GM12878 (cell line): ENCODE results near the gene ORM2. TPM values are rescaled to one million over a fixed set of nuclear protein-coding genes. Genes with fewer than 3 reads are reported as not detected.

Experiments used
- ATAC-seq: fragments of 200-7000 bp; cut with Tn5 transposase; 3 replicates; pipeline ENCODE4 v1.9.1; 2020; ENCODE audit warnings: mild to moderate bottlenecking, moderate library complexity
- BruUV-seq: library from RNA; stranded (reverse); fragments of 400-500 nt; replicated peaks from 2 replicates; lab custom pipeline; 2021; lab: Mats Ljungman, UMichigan
- CTCF ChIA-PET: fragments of 300-600 bp; sonication (Branson Sonifier 250); formaldehyde crosslinking; extraction: SDS; loops from one replicate; lab custom pipeline; 2021; ENCODE audit warnings: inconsistent platforms; lab: Yijun Ruan, JAX
- POLR2A ChIA-PET: fragments of 350-600 bp; formaldehyde crosslinking; extraction: SDS; loops from one replicate; lab custom pipeline; 2021; ENCODE audit warnings: inconsistent platforms; lab: Charles Lee
- RAD21 ChIA-PET: fragments of 300-600 bp; sonication (Branson Sonifier 250); formaldehyde crosslinking; loops from one replicate; lab custom pipeline; 2023; ENCODE audit warnings: antibody characterized with exemption; ENCODE audit not compliant: unreplicated experiment; lab: Charles Lee
- SMC1A ChIA-PET: fragments of 300-600 bp; sonication (Branson Sonifier 250); formaldehyde crosslinking; loops from one replicate; lab custom pipeline; 2023; ENCODE audit not compliant: unreplicated experiment, uncharacterized antibody; lab: Charles Lee
- DNase-seq: peaks from one replicate; pipeline ENCODE4 v3.0.0-alpha.2; 2011; ENCODE audit warnings: low read depth, low spot score
- FAIRE-seq: peaks from 3 replicates; lab custom pipeline; 2011; peaks lifted over from hg19 to GRCh38; lab: Jason Lieb, UNC
- H2AFZ ChIP-seq: 2 replicates; pipeline ENCODE4 v1.6.0; 2011; ENCODE audit warnings: low read depth, low read length, control low read depth; ENCODE audit not compliant: control insufficient read depth
- H3K27ac ChIP-seq: 2 replicates; pipeline ENCODE4 v1.5.1; 2011; ENCODE audit warnings: control low read depth; ENCODE audit not compliant: control insufficient read depth, insufficient read depth
- H3K27me3 ChIP-seq, 2 experiments: replicated peaks in 1 of 2; 2 replicates each; pipeline versions ENCODE4 v1.6.0 to v1.6.1; 2011; ENCODE audit warnings: low read length in 1 of 2; ENCODE audit not compliant: control insufficient read depth in 2 of 2, insufficient read depth in 2 of 2
- H3K36me3 ChIP-seq, 2 experiments: 2 replicates each; pipeline ENCODE4 v1.5.1; 2011; ENCODE audit warnings: low read length in 1 of 2; ENCODE audit not compliant: control insufficient read depth in 2 of 2, insufficient read depth in 2 of 2
- H3K4me1 ChIP-seq: 2 replicates; pipeline ENCODE4 v1.6.1; 2011; ENCODE audit warnings: mild to moderate bottlenecking, low read length, moderate library complexity, mixed read lengths; ENCODE audit not compliant: control insufficient read depth, insufficient read depth
- H3K4me2 ChIP-seq: 2 replicates; pipeline ENCODE4 v1.6.0; 2011; ENCODE audit warnings: control low read depth; ENCODE audit not compliant: control insufficient read depth, insufficient read depth
- H3K4me3 ChIP-seq: fragments of 200-600 bp; sonication (generic); 2 replicates; pipeline ENCODE4 v1.5.1; 2016
- H3K79me2 ChIP-seq: 2 replicates; pipeline ENCODE4 v1.6.0; 2011; ENCODE audit warnings: low read length; ENCODE audit not compliant: control insufficient read depth, insufficient read depth
- H3K9ac ChIP-seq: 2 replicates; pipeline ENCODE4 v1.8.0; 2011; ENCODE audit warnings: low read length, control low read depth, mixed read lengths; ENCODE audit not compliant: control insufficient read depth, insufficient read depth
- H3K9me3 ChIP-seq: replicated peaks from 3 replicates; pipeline ENCODE4 v1.5.1; 2011; ENCODE audit warnings: mild to moderate bottlenecking, low read length; ENCODE audit not compliant: control insufficient read depth, insufficient read depth
- H4K20me1 ChIP-seq: 2 replicates; pipeline ENCODE4 v1.6.0; 2011; ENCODE audit not compliant: control insufficient read depth, insufficient read depth
- POLR2A ChIP-seq: IDR thresholded peaks from 2 replicates; pipeline ENCODE4 v1.6.1; 2011; ENCODE audit warnings: low read depth, mild to moderate bottlenecking, low read length
- WGBS: methylation state at CpG from one replicate; pipeline ENCODE4 v1.1.6; 2016; ENCODE audit warnings: low lambda C conversion rate; ENCODE audit not compliant: insufficient replicate concordance, insufficient coverage; ENCODE audit errors: missing lambda C conversion rate; 5-methylcytosine and 5-hydroxymethylcytosine counted together
- in situ Hi-C: fragments of 300-500 bp; cut with MboI; formaldehyde crosslinking; loops from 9 replicates; pipeline ENCODE4 v1.14.3; 2018; ENCODE audit warnings: mixed read lengths
- intact Hi-C: fragments of 100-400 bp; cut with micrococcal nuclease; formaldehyde crosslinking; loops from one replicate; pipeline ENCODE4 v1.14.2; 2022; ENCODE audit not compliant: unreplicated experiment
- polyA plus RNA-seq, 11 experiments: library from polyadenylated mRNA; depleted of rRNA in 4 of 11; unstranded in 6 of 11; stranded (reverse) in 5 of 11; fragments of >200 nt; fragmentation: Nextera tagmentation in 4 of 11; fragmentation: Illumina TruSeq in 1 of 11; extraction: Ambion mirVana in 4 of 11; extraction: Trizol in 1 of 11; gene quantifications; 1 replicate in 1 of 11; 2 replicates in 10 of 11; pipeline versions ENCODE4 v1.2.1 to v1.2.3, GENCODE V29; 2011 to 2016; ENCODE audit warnings: inconsistent platforms in 2 of 11, missing spikeins in 2 of 11, low read depth in 1 of 11
- total RNA-seq, 4 experiments: library from RNA; depleted of rRNA in 3 of 4; stranded (reverse); fragments of >200 nt in 3 of 4; fragmentation: Illumina TruSeq in 1 of 4; extraction: Trizol in 1 of 4; gene quantifications; 2 replicates each; pipeline versions ENCODE4 v1.2.1 to v1.2.3, GENCODE V29; 2013 to 2021
- TF ChIP-seq, protein P1 (sequence below): fragments of 450-650 bp; IDR thresholded peaks from 2 replicates; pipeline ENCODE4 v1.6.1; 2017; ENCODE audit warnings: antibody characterized with exemption, mild to moderate bottlenecking, moderate library complexity

ORM2 gene
- total and polyA plus RNA-seq, 10 of the 15 experiments (the other 5 are each of a cell fraction or from before 2014, with no cell fraction given): 0.64 TPM; not detected in 9

DNA sequence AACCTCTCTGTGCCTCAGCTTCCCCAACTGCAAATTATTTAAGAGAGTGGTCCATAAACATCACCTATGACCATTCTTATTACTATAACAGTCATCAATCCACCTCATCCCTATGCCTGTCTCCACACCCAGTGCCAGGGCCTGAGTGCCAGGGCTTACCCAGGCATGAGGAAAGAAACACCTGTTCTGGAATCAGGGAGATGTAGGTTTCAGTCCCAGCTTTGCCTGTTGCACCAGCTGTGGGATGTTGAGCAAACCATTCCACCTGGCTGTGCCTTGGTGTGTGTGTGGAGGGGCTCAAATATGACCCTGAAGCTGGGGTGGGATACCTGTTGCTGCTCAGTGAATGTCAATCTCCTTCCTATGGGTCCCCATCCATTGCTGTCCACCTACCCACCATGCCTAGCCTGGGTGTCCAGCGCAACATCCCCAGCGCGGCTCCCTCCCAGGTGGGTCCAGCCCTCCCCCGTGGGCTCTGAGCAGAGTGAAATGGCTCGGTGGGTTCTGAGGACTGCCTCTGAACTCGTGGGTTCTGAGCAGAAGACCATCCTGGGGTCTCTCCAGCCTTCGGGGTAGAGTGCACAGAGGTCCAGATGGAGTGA lies 41.8 kb downstream of the ORM2 start:
- Histone ChIP-seq H3K4me2 (peak overlapping the region; percentile 72), H3K79me2 (peaks cover 44% of the 10 kb centered on the region), H2AFZ (no peak overlapping the region), H3K9ac (peak overlapping the region; percentile 76; the same call in 1 of the 2 replicates), H3K27ac (peak overlapping the region; percentile 99), H3K9me3 (no peaks in the 10 kb centered on the region), H3K36me3 (peaks cover 42 to 45% of the 10 kb centered on the region in 2 experiments), H3K4me3 (no peak overlapping the region), H3K4me1 (peaks cover 71% of the 10 kb centered on the region), H4K20me1 (no peaks in the 10 kb centered on the region), H3K27me3 (no peaks in the 10 kb centered on the region)
- in situ Hi-C loops: no loop called here
- RAD21 ChIA-PET: interaction anchor here (0.5 to 12.9 kb wide), 5 partner anchors 16 to 34 kb away, joined by 3 to 251 read pairs (median 3); partner anchors contain the start of gene AKNA
- WGBS: 49% methylated on average over 6 of the region's 7 CpGs
- CTCF ChIA-PET: interaction anchor here (0.9 to 3.9 kb wide), 3 partner anchors 14 to 26 kb away, joined by 3 to 48 read pairs (median 29); partner anchors contain the start of gene AKNA
- POLR2A ChIA-PET: interaction anchor here (1.0 to 13.2 kb wide), 4 partner anchors 8 to 131 kb away, joined by 3 to 312 read pairs (median 6); partner anchors contain the start of gene AKNA
- no TSS peak for BruUV-seq
- SMC1A ChIA-PET: interaction anchor here (0.7 to 13.9 kb wide), 5 partner anchors 16 to 29 kb away, joined by 3 to 327 read pairs (median 3); partner anchors contain the start of gene AKNA
- ATAC-seq (no peak), DNase-seq (no peak), FAIRE-seq (no peak)
- intact Hi-C loops: no loop called here
- 0 out of 2 replicates have a peak, but pooled peaks have one; percentile 12 for TF ChIP-seq POLR2A
- TF ChIP-seq, protein P1, sequence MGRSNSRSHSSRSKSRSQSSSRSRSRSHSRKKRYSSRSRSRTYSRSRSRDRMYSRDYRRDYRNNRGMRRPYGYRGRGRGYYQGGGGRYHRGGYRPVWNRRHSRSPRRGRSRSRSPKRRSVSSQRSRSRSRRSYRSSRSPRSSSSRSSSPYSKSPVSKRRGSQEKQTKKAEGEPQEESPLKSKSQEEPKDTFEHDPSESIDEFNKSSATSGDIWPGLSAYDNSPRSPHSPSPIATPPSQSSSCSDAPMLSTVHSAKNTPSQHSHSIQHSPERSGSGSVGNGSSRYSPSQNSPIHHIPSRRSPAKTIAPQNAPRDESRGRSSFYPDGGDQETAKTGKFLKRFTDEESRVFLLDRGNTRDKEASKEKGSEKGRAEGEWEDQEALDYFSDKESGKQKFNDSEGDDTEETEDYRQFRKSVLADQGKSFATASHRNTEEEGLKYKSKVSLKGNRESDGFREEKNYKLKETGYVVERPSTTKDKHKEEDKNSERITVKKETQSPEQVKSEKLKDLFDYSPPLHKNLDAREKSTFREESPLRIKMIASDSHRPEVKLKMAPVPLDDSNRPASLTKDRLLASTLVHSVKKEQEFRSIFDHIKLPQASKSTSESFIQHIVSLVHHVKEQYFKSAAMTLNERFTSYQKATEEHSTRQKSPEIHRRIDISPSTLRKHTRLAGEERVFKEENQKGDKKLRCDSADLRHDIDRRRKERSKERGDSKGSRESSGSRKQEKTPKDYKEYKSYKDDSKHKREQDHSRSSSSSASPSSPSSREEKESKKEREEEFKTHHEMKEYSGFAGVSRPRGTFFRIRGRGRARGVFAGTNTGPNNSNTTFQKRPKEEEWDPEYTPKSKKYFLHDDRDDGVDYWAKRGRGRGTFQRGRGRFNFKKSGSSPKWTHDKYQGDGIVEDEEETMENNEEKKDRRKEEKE: no peak
